Measurements from ENCODE around the gene LAT.
A peak's percentile ranks its signal among the peaks of the same experiment; 100 is the strongest.
"Not testable (repeated sequence)": the region's sequence is repeated elsewhere in the genome, so short reads cannot be mapped to it uniquely, and the experiment has no call there.

The LAT gene

DNA sequence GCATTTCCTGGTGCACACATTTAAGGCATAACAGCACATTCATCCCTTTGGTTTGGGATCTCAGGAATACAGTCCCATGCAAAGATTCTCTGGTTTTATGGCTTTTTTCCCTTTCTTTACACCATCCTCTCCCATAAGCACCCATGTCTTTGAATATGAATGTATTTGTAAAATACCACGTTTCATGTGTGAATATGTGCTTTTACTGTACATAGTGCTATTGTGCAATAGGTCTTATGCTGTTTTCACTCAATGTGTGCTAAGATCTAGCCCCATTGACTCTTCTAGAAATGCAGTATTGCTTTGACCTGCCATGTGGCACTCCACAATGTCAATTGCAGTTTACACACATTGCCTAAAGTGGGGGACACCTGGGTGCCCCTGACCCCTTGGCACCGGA is 20.4 kb upstream of the LAT start:
- TF ChIP-seq, protein P1, sequence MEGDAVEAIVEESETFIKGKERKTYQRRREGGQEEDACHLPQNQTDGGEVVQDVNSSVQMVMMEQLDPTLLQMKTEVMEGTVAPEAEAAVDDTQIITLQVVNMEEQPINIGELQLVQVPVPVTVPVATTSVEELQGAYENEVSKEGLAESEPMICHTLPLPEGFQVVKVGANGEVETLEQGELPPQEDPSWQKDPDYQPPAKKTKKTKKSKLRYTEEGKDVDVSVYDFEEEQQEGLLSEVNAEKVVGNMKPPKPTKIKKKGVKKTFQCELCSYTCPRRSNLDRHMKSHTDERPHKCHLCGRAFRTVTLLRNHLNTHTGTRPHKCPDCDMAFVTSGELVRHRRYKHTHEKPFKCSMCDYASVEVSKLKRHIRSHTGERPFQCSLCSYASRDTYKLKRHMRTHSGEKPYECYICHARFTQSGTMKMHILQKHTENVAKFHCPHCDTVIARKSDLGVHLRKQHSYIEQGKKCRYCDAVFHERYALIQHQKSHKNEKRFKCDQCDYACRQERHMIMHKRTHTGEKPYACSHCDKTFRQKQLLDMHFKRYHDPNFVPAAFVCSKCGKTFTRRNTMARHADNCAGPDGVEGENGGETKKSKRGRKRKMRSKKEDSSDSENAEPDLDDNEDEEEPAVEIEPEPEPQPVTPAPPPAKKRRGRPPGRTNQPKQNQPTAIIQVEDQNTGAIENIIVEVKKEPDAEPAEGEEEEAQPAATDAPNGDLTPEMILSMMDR (IDR thresholded peaks at IDR 0.05; ENCODE audit: low read depth, low read length), result no peak
- no peak overlapping the region for H3K4me3 ChIP-seq (ENCODE audit: low read depth, low read length)

DNA sequence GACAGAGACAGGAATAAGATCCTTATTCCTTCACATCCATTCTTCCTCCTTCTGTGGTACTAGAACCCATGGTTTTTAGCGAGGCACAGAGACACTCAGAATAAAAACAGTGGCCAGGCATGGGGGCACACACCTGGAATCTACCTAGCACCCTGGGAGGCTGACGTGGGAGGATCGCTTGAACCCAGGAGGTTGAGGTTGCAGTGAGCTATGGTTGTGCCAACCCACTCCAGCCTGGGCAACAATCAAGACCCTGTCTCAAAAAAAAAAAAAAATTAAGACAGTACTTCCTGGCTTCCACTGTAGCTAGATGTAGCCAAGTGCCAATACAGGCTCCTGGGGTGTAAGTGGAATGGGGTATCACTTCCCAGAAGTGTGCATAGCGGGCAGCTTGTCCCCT is 17.7 kb upstream of the LAT start:
- TF ChIP-seq, protein P1 (IDR thresholded peaks at IDR 0.05; ENCODE audit: low read depth, low read length), result no peak
- no peak overlapping the region for H3K4me3 ChIP-seq (ENCODE audit: low read depth, low read length)

DNA sequence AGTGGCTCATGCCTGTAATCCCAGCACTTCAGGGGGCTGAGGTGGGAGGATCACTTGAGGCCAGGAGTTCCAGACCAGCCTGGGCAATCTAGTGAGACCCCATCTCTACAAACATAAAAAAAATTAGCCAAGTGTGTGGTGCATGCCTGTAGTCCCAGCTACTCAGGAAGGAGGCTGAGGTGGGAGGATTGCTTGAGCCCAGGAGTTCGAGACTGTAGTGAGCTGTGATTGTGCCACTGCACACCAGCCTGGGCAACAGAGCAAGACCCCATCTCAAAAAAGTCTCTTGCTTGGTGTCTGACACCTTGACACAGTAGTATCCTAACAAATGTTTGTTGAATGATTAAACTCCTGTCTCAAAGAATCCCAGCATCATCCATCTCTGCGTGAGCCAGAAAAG is 15.2 kb upstream of the LAT start:
- H3K4me3 ChIP-seq (ENCODE audit: low read depth, low read length), result not testable (repeated sequence)

DNA sequence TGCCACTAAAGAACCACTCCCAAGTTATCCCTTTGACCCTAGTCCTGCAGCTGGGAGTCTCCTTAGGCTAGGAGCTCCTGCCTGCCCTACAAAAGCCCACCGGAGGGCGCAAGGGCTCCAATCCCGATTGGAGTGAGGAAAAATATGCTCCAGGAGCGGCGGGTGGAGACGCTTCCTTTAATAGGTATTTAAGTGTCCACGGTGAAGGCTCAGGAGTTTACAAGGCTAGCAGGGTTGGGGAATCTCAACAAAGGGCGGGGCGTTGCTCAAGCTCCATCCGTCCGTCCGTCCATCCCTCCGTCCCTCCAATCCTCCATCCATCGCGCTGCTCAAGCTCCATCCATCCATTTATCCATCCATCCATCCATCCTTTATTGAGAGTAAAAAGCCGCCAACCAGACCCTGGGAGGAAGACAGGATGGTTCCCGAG is 10.8 kb upstream of the LAT start:
- H3K4me3 ChIP-seq (ENCODE audit: low read depth, low read length), result peak overlapping the region; percentile 94
- TF ChIP-seq, protein P1 (IDR thresholded peaks at IDR 0.05; ENCODE audit: low read depth, low read length), result peak; percentile 84

GRCh38 chr16:28974437-28975157 is 10.3 kb upstream of the LAT start, which contains the start of gene SPNS1:
TSS of gene SPNS1 (plus strand) at chr16:28974778. CDS start at chr16:28975152, 374 bp downstream.
- peak within 1 kb of the TSS; percentile 94 for H3K4me3 ChIP-seq (ENCODE audit: low read depth, low read length)
- TF ChIP-seq, protein P1 (IDR thresholded peaks at IDR 0.05; ENCODE audit: low read depth, low read length), result no peak

DNA sequence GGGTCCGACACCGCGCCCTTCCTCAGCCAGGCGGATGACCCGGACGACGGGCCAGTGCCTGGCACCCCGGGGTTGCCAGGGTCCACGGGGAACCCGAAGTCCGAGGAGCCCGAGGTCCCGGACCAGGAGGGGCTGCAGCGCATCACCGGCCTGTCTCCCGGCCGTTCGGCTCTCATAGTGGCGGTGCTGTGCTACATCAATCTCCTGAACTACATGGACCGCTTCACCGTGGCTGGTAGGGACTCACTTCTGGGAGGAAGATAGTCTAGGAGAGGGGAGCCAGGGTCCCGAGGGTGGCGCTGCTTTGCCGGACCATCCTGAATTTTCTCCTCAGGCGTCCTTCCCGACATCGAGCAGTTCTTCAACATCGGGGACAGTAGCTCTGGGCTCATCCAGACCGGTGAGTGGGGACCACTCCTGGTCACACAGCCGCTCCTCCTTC is 9.7 kb upstream of the LAT start:
- TF ChIP-seq, protein P1 (IDR thresholded peaks at IDR 0.05; ENCODE audit: low read depth, low read length), result no peak
- H3K4me3 ChIP-seq (ENCODE audit: low read depth, low read length), result peak overlapping the region; percentile 94

GRCh38 chr16:28977703-28978662 is 6.9 kb upstream of the LAT start:
- TF ChIP-seq, protein P1 (IDR thresholded peaks at IDR 0.05; ENCODE audit: low read depth, low read length), result no peak
- H3K4me3 ChIP-seq (ENCODE audit: low read depth, low read length), result no peak overlapping the region

- H3K4me3 ChIP-seq (ENCODE audit: low read depth, low read length), result not testable (repeated sequence)
Observed at GRCh38 chr16:28980330-28980729, 4.5 kb upstream of the LAT start.
